ENCODE data around the gene PIGK. TPM values are rescaled to one million over a fixed set of nuclear protein-coding genes. Genes with fewer than 3 reads are reported as not detected.

PIGK gene
- total and polyA plus RNA-seq, 11 donors = 6.2 to 42.4 (median 27.0) TPM

GRCh38 chr1:77039111-77039510 is 180.1 kb downstream of the PIGK start:
- no peaks in the 10 kb centered on the region for H3K27me3 ChIP-seq
- TF ChIP-seq CTCF (IDR thresholded peaks at IDR 0.05) (no peak), POLR2A (IDR thresholded peaks at IDR 0.05) (no peak)
- DNase-seq = no peak
- H3K4me3 ChIP-seq = no peak overlapping the region
- 88 to 100% (median 94%) methylated on average over 1 of the region's 1 CpG for WGBS, 4 donors
- H3K4me1 ChIP-seq = no peaks in the 10 kb centered on the region
- intact Hi-C loops (cut with DNase I) = no loop called here
- H3K9me3 ChIP-seq = peaks cover 0 to 8% (median 0%) of the 10 kb centered on the region in 12 donors
- H3K36me3 ChIP-seq = no peaks in the 10 kb centered on the region
- no peak for ATAC-seq
- H3K27ac ChIP-seq = no peak overlapping the region

Small RNA genes lying within 50 kb of the gene (microRNA-seq; reads per million reads assigned to microRNA genes)
- 0 reads per million in 4 donors for gene MIR7156

Other genes with a start within 250 kb of the PIGK start
- under 1 TPM in 7 of 9 donors, not detected in 2; 0.30 to 0.91 (median 0.40) TPM for gene AK5, start 62.6 kb upstream of the PIGK start, total RNA-seq
- under 1 TPM; 0.14 to 0.27 TPM for gene AK5, start 62.6 kb upstream of the PIGK start, polyA plus RNA-seq

Measured in heart left ventricle (tissue), 16 donors.